A549 (cell line): Measurements from ENCODE around the gene GRK2. TPM values are rescaled to one million over a fixed set of nuclear protein-coding genes. Genes with fewer than 3 reads are reported as not detected.

Experiments used
- ATAC-seq, 2 experiments: fragments of 200-7000 bp in 1 of 2; fragments of >200 bp in 1 of 2; cut with Nextera tagmentation in 1 of 2; cut with Tn5 transposase in 1 of 2; 3 replicates each; pipeline versions ENCODE4 v1.8.0 to v1.9.1; 2018 to 2020; ENCODE audit warnings: mild to moderate bottlenecking in 1 of 2, moderate library complexity in 1 of 2
- CTCF ChIA-PET: fragments of 300-600 bp; sonication (Branson Sonifier 250); formaldehyde crosslinking; extraction: SDS; loops from one replicate; lab custom pipeline; 2021; ENCODE audit warnings: antibody characterized with exemption, inconsistent platforms; lab: Yijun Ruan, JAX
- POLR2A ChIA-PET: fragments of 350-600 bp; formaldehyde crosslinking; extraction: SDS; loops from one replicate; lab custom pipeline; 2021; ENCODE audit warnings: antibody characterized with exemption, inconsistent platforms; lab: Yijun Ruan, JAX
- DNase-seq, 2 experiments: peaks; one replicate each; pipeline versions ENCODE4 v3.0.0 to v3.0.0-alpha.2; 2011 to 2016; ENCODE audit warnings: low read depth in 1 of 2, low spot score in 1 of 2
- FAIRE-seq: peaks from 2 replicates; lab custom pipeline; 2011; peaks lifted over from hg19 to GRCh38; lab: Jason Lieb, UNC
- H3K27ac ChIP-seq, 2 experiments: fragments of >200 bp; sonication (Bioruptor Twin); formaldehyde crosslinking; 3 replicates each; pipeline ENCODE4 v1.5.1; 2016 to 2017
- H3K4me1 ChIP-seq: fragments of >200 bp; sonication (Bioruptor Twin); formaldehyde crosslinking; 3 replicates; pipeline ENCODE4 v1.6.1; 2016
- H3K4me2 ChIP-seq: fragments of >200 bp; sonication (Bioruptor Twin); formaldehyde crosslinking; 3 replicates; pipeline ENCODE4 v1.6.1; 2016
- H3K4me3 ChIP-seq: fragments of >200 bp; sonication (Bioruptor Twin); formaldehyde crosslinking; 3 replicates; pipeline ENCODE4 v1.5.1; 2016
- H3K9me3 ChIP-seq: fragments of >200 bp; sonication (Bioruptor Twin); formaldehyde crosslinking; 3 replicates; pipeline ENCODE4 v1.6.1; 2016
- ATOH8 ChIP-seq: fragments of 250-450 bp; sonication (Bioruptor Pico); IDR thresholded peaks from 2 replicates; pipeline ENCODE4 v1.5.0; 2020; ENCODE audit warnings: low read depth, mild to moderate bottlenecking, moderate library complexity
- BCL3 ChIP-seq: fragments of >200 bp; sonication (Bioruptor Twin); formaldehyde crosslinking; IDR thresholded peaks from 3 replicates; pipeline ENCODE4 v1.6.1; 2016
- CBX2 ChIP-seq: fragments of 200-600 bp; sonication (generic); IDR thresholded peaks from 2 replicates; pipeline ENCODE4 v1.6.1; 2016; ENCODE audit warnings: low read depth, mild to moderate bottlenecking, borderline replicate concordance
- CBX8 ChIP-seq: fragments of 200-600 bp; sonication (generic); IDR thresholded peaks from 2 replicates; pipeline ENCODE4 v1.6.1; 2016
- CEBPB ChIP-seq, 2 experiments: fragments of >200 bp in 1 of 2; sonication (Bioruptor Twin) in 1 of 2; formaldehyde crosslinking in 1 of 2; IDR thresholded peaks; 2 replicates each; pipeline ENCODE4 v1.6.1; 2012 to 2016
- EHMT2 ChIP-seq: fragments of 200-600 bp; sonication (generic); IDR thresholded peaks from 2 replicates; pipeline ENCODE4 v1.6.1; 2016; ENCODE audit warnings: antibody characterized with exemption, low read depth, mild to moderate bottlenecking, moderate library complexity
- ESRRA ChIP-seq: fragments of 150-350 bp; IDR thresholded peaks from 2 replicates; pipeline ENCODE4 v1.6.1; 2014; ENCODE audit warnings: mild to moderate bottlenecking, low read length, borderline replicate concordance
- FOSB ChIP-seq: fragments of 250-450 bp; sonication (Bioruptor Pico); IDR thresholded peaks from 2 replicates; pipeline ENCODE4 v1.5.0; 2020; ENCODE audit warnings: mild to moderate bottlenecking, moderate library complexity
- GATA3 ChIP-seq: IDR thresholded peaks from 2 replicates; pipeline ENCODE4 v1.6.1; 2012; ENCODE audit warnings: borderline replicate concordance
- JUNB ChIP-seq: fragments of >200 bp; sonication (Bioruptor Twin); formaldehyde crosslinking; IDR thresholded peaks from 2 replicates; pipeline ENCODE4 v1.6.1; 2016
- KDM1A ChIP-seq: fragments of 200-600 bp; sonication (generic); IDR thresholded peaks from 2 replicates; pipeline ENCODE4 v1.6.1; 2016; ENCODE audit warnings: low read depth, mild to moderate bottlenecking
- KDM5A ChIP-seq: fragments of 200-600 bp; sonication (generic); IDR thresholded peaks from 2 replicates; pipeline ENCODE4 v1.6.1; 2016; ENCODE audit warnings: antibody characterized with exemption, mild to moderate bottlenecking
- MAZ ChIP-seq: fragments of 150-350 bp; IDR thresholded peaks from 2 replicates; pipeline ENCODE4 v1.6.1; 2014; ENCODE audit warnings: antibody characterized with exemption, low read depth, low read length, borderline replicate concordance
- NPAS2 ChIP-seq: fragments of 250-450 bp; sonication (Bioruptor Pico); IDR thresholded peaks from 2 replicates; pipeline ENCODE4 v1.8.0; 2022; ENCODE audit warnings: mild to moderate bottlenecking, moderate library complexity, borderline replicate concordance
- PBX3 ChIP-seq: IDR thresholded peaks from 2 replicates; pipeline ENCODE4 v1.6.1; 2012
- PHF8 ChIP-seq: fragments of 200-600 bp; sonication (generic); IDR thresholded peaks from 2 replicates; pipeline ENCODE4 v1.6.1; 2016; ENCODE audit warnings: low read depth, mild to moderate bottlenecking, antibody characterized with exemption, moderate library complexity, borderline replicate concordance
- REST ChIP-seq: fragments of 200-600 bp; sonication (generic); IDR thresholded peaks from 2 replicates; pipeline ENCODE4 v1.6.1; 2016; ENCODE audit warnings: antibody characterized with exemption, mild to moderate bottlenecking, moderate library complexity
- RFX5 ChIP-seq: fragments of 450-650 bp; IDR thresholded peaks from 2 replicates; pipeline ENCODE4 v1.7.1; 2014; ENCODE audit warnings: antibody characterized with exemption, mild to moderate bottlenecking, moderate library complexity
- TP53 ChIP-seq: fragments of 250-450 bp; sonication (Bioruptor Pico); IDR thresholded peaks from 2 replicates; pipeline ENCODE4 v1.5.0; 2021; ENCODE audit warnings: mild to moderate bottlenecking, moderate library complexity
- ZC3H11A ChIP-seq: fragments of 450-650 bp; IDR thresholded peaks from 2 replicates; pipeline ENCODE4 v1.6.1; 2014; ENCODE audit warnings: antibody characterized with exemption, mild to moderate bottlenecking
- ZSCAN20 ChIP-seq: fragments of 250-450 bp; sonication (Bioruptor Pico); IDR thresholded peaks from 2 replicates; pipeline ENCODE4 v1.8.0; 2022; ENCODE audit warnings: mild to moderate bottlenecking, moderate library complexity
- WGBS: methylation state at CpG from one replicate; pipeline ENCODE4 v1.1.6; 2017; ENCODE audit errors: missing lambda C conversion rate; 5-methylcytosine and 5-hydroxymethylcytosine counted together
- polyA plus RNA-seq, 4 experiments: library from polyadenylated mRNA; depleted of rRNA in 3 of 4; stranded (reverse); fragments of >200 nt; fragmentation: RNase III in 1 of 4; extraction: RNeasy Plus Mini Kit Qiagen cat#74134 plus additional on column Dnase treatment in 1 of 4; gene quantifications; 2 replicates in 3 of 4; 3 replicates in 1 of 4; pipeline ENCODE4 v1.2.3, GENCODE V29; 2011 to 2017

GRK2 gene
- polyA plus RNA-seq, 2 of the 4 experiments (the other 2 are of a cell fraction), result 20.5 to 29.7 TPM

GRCh38 chr11:67321313-67321871 lies 55.1 kb downstream of the GRK2 start:
- ATAC-seq (no peak), FAIRE-seq (no peak), DNase-seq (no peak)
- POLR2A ChIA-PET, result no interaction called here
- no peak overlapping the region for H3K27ac ChIP-seq
- peaks cover 7% of the 10 kb centered on the region for H3K4me1 ChIP-seq
- no peak overlapping the region for H3K4me3 ChIP-seq
- no peak overlapping the region for H3K4me2 ChIP-seq
- no peak for TF ChIP-seq ZSCAN20 (CRISPR knock-in tag)
- TF ChIP-seq FOSB, result no peak
- TF ChIP-seq, all 56 proteins: peak for 0
- H3K9me3 ChIP-seq, result no peaks in the 10 kb centered on the region
- CTCF ChIA-PET, result interaction anchor here (0.6 to 12.3 kb wide), 11 partner anchors 10 to 61 kb away, joined by 3 to 178 read pairs (median 8); partner anchors contain the start of gene GRK2
- 89% methylated on average over 6 of the region's 6 CpGs for WGBS

- 95% methylated on average over 3 of the region's 3 CpGs for WGBS
Measured at GRCh38 chr11:67322049-67322448, 55.8 kb downstream of the GRK2 start.

More at GRCh38 chr11:67322049-67322448, 55.8 kb downstream of the GRK2 start:
- FAIRE-seq (no peak), ATAC-seq (no peak), DNase-seq (no peak)
- CTCF ChIA-PET, result interaction anchor here (1.0 to 12.3 kb wide), 13 partner anchors 10 to 291 kb away, joined by 3 to 178 read pairs (median 7); partner anchors contain the start of gene GRK2
- Histone ChIP-seq H3K27ac (no peak overlapping the region), H3K4me3 (no peak overlapping the region), H3K4me1 (peaks cover 7% of the 10 kb centered on the region), H3K4me2 (no peak overlapping the region), H3K9me3 (no peaks in the 10 kb centered on the region)
- no peak for TF ChIP-seq RFX5
- no peak for TF ChIP-seq NPAS2 (CRISPR knock-in tag)
- TF ChIP-seq ZC3H11A, result no peak
- no peak for TF ChIP-seq CBX8
- TF ChIP-seq ATOH8, result no peak
- TF ChIP-seq MAZ, result no peak
- TF ChIP-seq CEBPB (IDR thresholded peaks at IDR 0.05), result no peak
- TF ChIP-seq GATA3, result no peak
- TF ChIP-seq TP53 (CRISPR knock-in tag), result no peak
- no peak for TF ChIP-seq ESRRA
- no peak for TF ChIP-seq EHMT2
- TF ChIP-seq BCL3, result no peak
- no peak for TF ChIP-seq JUNB
- no peak for TF ChIP-seq PHF8
- TF ChIP-seq PBX3, result no peak
- TF ChIP-seq KDM5A, result no peak
- TF ChIP-seq CBX2, result no peak
- no peak for TF ChIP-seq KDM1A
- no peak for TF ChIP-seq REST
- POLR2A ChIA-PET, result no interaction called here
